Keratinocyte (primary cell): ENCODE data around the gene VILL. TPM values are rescaled to one million over a fixed set of nuclear protein-coding genes. Genes with fewer than 3 reads are reported as not detected.

ENCODE experiments used
- DNase-seq: peaks from one replicate; pipeline ENCODE4 v3.0.0-alpha.2; 2011; ENCODE audit warnings: low read depth, missing footprints, low spot score
- FAIRE-seq: peaks from 2 replicates; lab custom pipeline; 2011; peaks lifted over from hg19 to GRCh38; lab: Jason Lieb, UNC
- H2AFZ ChIP-seq: 2 replicates; pipeline ENCODE4 v1.6.0; 2012; ENCODE audit warnings: low read length, control low read depth, inconsistent platforms; ENCODE audit not compliant: control insufficient read depth
- H3K27ac ChIP-seq: 2 replicates; pipeline ENCODE4 v1.5.1; 2011; ENCODE audit warnings: low read length; ENCODE audit not compliant: control insufficient read depth, insufficient read depth
- H3K27me3 ChIP-seq: 3 replicates; pipeline ENCODE4 v1.6.0; 2011; ENCODE audit warnings: low read length; ENCODE audit not compliant: control insufficient read depth, insufficient read depth; ENCODE audit errors: extremely low read depth
- H3K36me3 ChIP-seq, 2 experiments: 2 replicates in 1 of 2; 3 replicates in 1 of 2; pipeline ENCODE4 v1.5.1; 2011; ENCODE audit warnings: low read length in 2 of 2, mild to moderate bottlenecking in 1 of 2; ENCODE audit not compliant: control insufficient read depth in 2 of 2, insufficient read depth in 2 of 2; ENCODE audit errors: extremely low read depth in 1 of 2
- H3K4me1 ChIP-seq: 3 replicates; pipeline ENCODE4 v1.5.1; 2011; ENCODE audit warnings: low read length; ENCODE audit not compliant: control insufficient read depth, insufficient read depth; ENCODE audit errors: extremely low read depth
- H3K4me2 ChIP-seq: 3 replicates; pipeline ENCODE4 v1.6.0; 2011; ENCODE audit warnings: low read depth, low read length; ENCODE audit not compliant: control insufficient read depth, insufficient read depth; ENCODE audit errors: extremely low read depth
- H3K4me3 ChIP-seq, 3 experiments: fragments of 200-600 bp in 1 of 3; sonication (generic) in 1 of 3; 2 replicates in 2 of 3; 3 replicates in 1 of 3; pipeline ENCODE4 v1.5.1; 2011 to 2016; ENCODE audit warnings: low read length in 3 of 3, mild to moderate bottlenecking in 3 of 3, control low read depth in 2 of 3, inconsistent platforms in 1 of 3, low read depth in 1 of 3, mixed read lengths in 1 of 3, mixed run types in 1 of 3, moderate library complexity in 1 of 3; ENCODE audit not compliant: control insufficient read depth in 2 of 3, insufficient read depth in 2 of 3; ENCODE audit errors: extremely low read depth in 1 of 3
- H3K79me2 ChIP-seq: 2 replicates; pipeline ENCODE4 v1.6.0; 2012; ENCODE audit warnings: low read length; ENCODE audit not compliant: control insufficient read depth, insufficient read depth
- H3K9ac ChIP-seq: 3 replicates; pipeline ENCODE4 v1.6.0; 2011; ENCODE audit warnings: low read length; ENCODE audit not compliant: control insufficient read depth, insufficient read depth; ENCODE audit errors: extremely low read depth
- H3K9me1 ChIP-seq: 3 replicates; pipeline ENCODE4 v1.6.0; 2011; ENCODE audit warnings: low read length; ENCODE audit not compliant: control insufficient read depth, insufficient read depth; ENCODE audit errors: extremely low read depth
- H3K9me3 ChIP-seq: 2 replicates; pipeline ENCODE4 v1.5.1; 2012; ENCODE audit warnings: low read depth, low read length; ENCODE audit not compliant: control insufficient read depth
- H4K20me1 ChIP-seq: 3 replicates; pipeline ENCODE4 v1.6.0; 2011; ENCODE audit warnings: low read length; ENCODE audit not compliant: control insufficient read depth, insufficient read depth; ENCODE audit errors: extremely low read depth
- EZH2 ChIP-seq: IDR thresholded peaks from one replicate; pipeline ENCODE4 v1.6.1; 2012; ENCODE audit warnings: inconsistent platforms, mild to moderate bottlenecking, low read length, moderate library complexity
- dilution Hi-C: fragments of 300-500 bp; cut with MboI; formaldehyde crosslinking; loops from one replicate; pipeline ENCODE4 v1.7.0; 2020; ENCODE audit warnings: low sequenced_read_pairs; ENCODE audit not compliant: extremely low pct_ligation_motif_present
- polyA plus RNA-seq, 5 experiments: library from polyadenylated mRNA; depleted of rRNA in 3 of 5; stranded (reverse) in 3 of 5; stranded (forward) in 1 of 5; unstranded in 1 of 5; fragments of >200 nt; gene quantifications; 1 replicate in 1 of 5; 2 replicates in 3 of 5; 3 replicates in 1 of 5; pipeline versions ENCODE4 v1.2.1 to v1.2.3, GENCODE V29; 2011 to 2012; ENCODE audit warnings: missing spikeins in 2 of 5, low read depth in 1 of 5, low replicate concordance in 1 of 5
- TF ChIP-seq, protein P1 (sequence below), 3 experiments: IDR thresholded peaks in 1 of 3; conservative IDR thresholded peaks in 1 of 3; optimal IDR thresholded peaks in 1 of 3; 2 replicates in 2 of 3; 3 replicates in 1 of 3; pipeline versions ENCODE3 to v1.5.1; 2011; ENCODE audit warnings: low read length in 3 of 3, mild to moderate bottlenecking in 3 of 3, moderate library complexity in 2 of 3, control low read depth in 1 of 3, inconsistent platforms in 1 of 3; ENCODE audit not compliant: insufficient read depth in 2 of 3; ENCODE audit errors: extremely low read depth in 1 of 3

The VILL gene
- polyA plus RNA-seq, 1 donor (not counting 4 experiments of a cell fraction or from before 2014, with no cell fraction given) = 2.1 TPM

DNA sequence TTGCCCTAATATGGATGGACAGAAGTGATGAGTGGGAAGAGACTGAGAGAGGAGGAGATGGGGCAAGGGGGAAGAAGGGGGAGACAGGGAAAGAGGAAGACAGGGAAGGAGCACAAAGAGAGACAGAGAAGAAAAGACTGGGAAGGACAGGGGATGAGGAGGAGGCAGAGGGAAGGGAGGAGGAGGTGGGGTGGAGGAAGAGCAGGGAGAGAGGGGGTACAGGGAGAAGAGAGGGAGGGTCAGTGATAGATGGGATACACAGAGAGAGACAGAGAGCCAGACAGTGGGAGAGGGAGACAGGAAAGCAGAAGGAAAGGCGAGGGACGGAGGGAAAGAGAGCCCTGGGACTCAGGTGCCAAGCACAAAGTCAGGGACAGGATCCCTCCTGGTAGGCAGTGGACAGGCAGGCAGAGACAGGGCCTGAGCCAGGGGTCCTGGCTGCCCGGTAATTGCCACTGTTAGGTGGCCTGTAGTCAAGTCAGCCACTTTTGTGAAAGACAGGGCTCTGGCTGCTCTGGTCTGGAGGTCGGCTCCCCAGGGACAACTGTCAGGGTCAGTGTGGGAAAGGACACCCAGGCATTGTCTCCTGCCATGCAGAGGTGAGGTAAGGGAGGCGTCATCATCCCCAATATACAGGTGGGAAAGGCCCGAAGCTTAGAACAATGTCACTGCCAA is 9.8 kb downstream of the VILL start:
- DNase-seq = no peak
- peaks cover 10% of the 10 kb centered on the region for H3K4me1 ChIP-seq
- FAIRE-seq = no peak

DNA sequence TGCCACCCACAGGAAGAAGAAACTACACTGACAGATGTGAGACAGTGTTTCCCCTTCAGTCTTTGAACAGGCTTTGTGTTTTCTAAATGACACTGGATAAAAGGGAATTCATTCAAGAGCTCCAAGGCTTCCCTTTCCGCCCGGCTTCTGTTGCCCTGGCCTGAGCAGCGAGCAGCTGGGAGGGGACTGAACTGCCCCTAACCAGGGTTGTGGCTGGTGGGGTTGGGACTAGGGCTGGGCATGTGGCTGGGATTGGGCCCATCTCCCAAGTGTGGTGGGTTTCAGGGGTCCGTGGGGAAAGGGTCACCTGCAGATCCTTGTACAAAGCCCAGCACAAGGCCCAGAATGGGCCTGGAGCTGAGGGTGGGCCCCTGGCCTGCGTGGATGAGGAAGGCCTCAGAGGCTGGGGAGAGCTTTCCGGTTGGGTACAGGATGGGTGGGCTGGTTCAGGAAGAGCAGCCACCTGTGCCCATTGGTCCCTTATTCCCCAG is 10.4 kb downstream of the VILL start:
- no peak overlapping the region for H3K4me3 ChIP-seq
- H4K20me1 ChIP-seq = no peaks in the 10 kb centered on the region
- no peak for TF ChIP-seq EZH2
- TF ChIP-seq, protein P1, sequence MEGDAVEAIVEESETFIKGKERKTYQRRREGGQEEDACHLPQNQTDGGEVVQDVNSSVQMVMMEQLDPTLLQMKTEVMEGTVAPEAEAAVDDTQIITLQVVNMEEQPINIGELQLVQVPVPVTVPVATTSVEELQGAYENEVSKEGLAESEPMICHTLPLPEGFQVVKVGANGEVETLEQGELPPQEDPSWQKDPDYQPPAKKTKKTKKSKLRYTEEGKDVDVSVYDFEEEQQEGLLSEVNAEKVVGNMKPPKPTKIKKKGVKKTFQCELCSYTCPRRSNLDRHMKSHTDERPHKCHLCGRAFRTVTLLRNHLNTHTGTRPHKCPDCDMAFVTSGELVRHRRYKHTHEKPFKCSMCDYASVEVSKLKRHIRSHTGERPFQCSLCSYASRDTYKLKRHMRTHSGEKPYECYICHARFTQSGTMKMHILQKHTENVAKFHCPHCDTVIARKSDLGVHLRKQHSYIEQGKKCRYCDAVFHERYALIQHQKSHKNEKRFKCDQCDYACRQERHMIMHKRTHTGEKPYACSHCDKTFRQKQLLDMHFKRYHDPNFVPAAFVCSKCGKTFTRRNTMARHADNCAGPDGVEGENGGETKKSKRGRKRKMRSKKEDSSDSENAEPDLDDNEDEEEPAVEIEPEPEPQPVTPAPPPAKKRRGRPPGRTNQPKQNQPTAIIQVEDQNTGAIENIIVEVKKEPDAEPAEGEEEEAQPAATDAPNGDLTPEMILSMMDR (optimal IDR thresholded peaks at IDR 0.05 in 1 of 3, IDR thresholded peaks at IDR 0.05 in 1 of 3, conservative IDR thresholded peaks at IDR 0.05 in 1 of 3; ENCODE audit: extremely low read depth in 1 of 3, insufficient read depth in 2 of 3, low read length in 3 of 3) = no peak
- dilution Hi-C loops = no loop called here
- FAIRE-seq (no peak), DNase-seq (no peak)
- no peak overlapping the region for H2AFZ ChIP-seq
- peaks cover 3 to 6% of the 10 kb centered on the region in 2 experiments for H3K36me3 ChIP-seq
- H3K9me1 ChIP-seq = no peaks in the 10 kb centered on the region
- H3K4me2 ChIP-seq = no peak overlapping the region
- H3K27ac ChIP-seq = no peak overlapping the region
- no peaks in the 10 kb centered on the region for H3K9me3 ChIP-seq
- H3K4me1 ChIP-seq = peaks cover 15% of the 10 kb centered on the region
- no peaks in the 10 kb centered on the region for H3K27me3 ChIP-seq
- no peak overlapping the region for H3K9ac ChIP-seq
- H3K79me2 ChIP-seq = no peaks in the 10 kb centered on the region

More for the DNA sequence above, 9.8 kb downstream of the VILL start:
- Histone ChIP-seq H3K79me2 (no peaks in the 10 kb centered on the region), H3K36me3 (peaks cover 3 to 6% of the 10 kb centered on the region in 2 experiments), H3K4me3 (no peak overlapping the region), H3K9ac (no peak overlapping the region), H4K20me1 (no peaks in the 10 kb centered on the region), H3K9me1 (no peaks in the 10 kb centered on the region), H3K9me3 (no peaks in the 10 kb centered on the region), H3K27ac (no peak overlapping the region), H2AFZ (no peak overlapping the region), H3K4me2 (no peak overlapping the region), H3K27me3 (no peaks in the 10 kb centered on the region)
- dilution Hi-C loops = no loop called here
- TF ChIP-seq EZH2 = no peak
- TF ChIP-seq, protein P1 (optimal IDR thresholded peaks at IDR 0.05 in 1 of 3, IDR thresholded peaks at IDR 0.05 in 1 of 3, conservative IDR thresholded peaks at IDR 0.05 in 1 of 3; ENCODE audit: extremely low read depth in 1 of 3, insufficient read depth in 2 of 3, low read length in 3 of 3) = no peak
